HG03342 (cell line): Measurements from ENCODE around the gene RASL12.
"Not testable (repeated sequence)": the region's sequence is repeated elsewhere in the genome, so short reads cannot be mapped to it uniquely, and the experiment has no call there.

Experiments used
- ATAC-seq: cut with Tn5 transposase; IDR thresholded peaks from one replicate; pipeline ENCODE4 v1.9.1; 2021; ENCODE audit warnings: mild to moderate bottlenecking, moderate library complexity; ENCODE audit not compliant: unreplicated experiment

RASL12 gene, protein sequence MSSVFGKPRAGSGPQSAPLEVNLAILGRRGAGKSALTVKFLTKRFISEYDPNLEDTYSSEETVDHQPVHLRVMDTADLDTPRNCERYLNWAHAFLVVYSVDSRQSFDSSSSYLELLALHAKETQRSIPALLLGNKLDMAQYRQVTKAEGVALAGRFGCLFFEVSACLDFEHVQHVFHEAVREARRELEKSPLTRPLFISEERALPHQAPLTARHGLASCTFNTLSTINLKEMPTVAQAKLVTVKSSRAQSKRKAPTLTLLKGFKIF

DNA sequence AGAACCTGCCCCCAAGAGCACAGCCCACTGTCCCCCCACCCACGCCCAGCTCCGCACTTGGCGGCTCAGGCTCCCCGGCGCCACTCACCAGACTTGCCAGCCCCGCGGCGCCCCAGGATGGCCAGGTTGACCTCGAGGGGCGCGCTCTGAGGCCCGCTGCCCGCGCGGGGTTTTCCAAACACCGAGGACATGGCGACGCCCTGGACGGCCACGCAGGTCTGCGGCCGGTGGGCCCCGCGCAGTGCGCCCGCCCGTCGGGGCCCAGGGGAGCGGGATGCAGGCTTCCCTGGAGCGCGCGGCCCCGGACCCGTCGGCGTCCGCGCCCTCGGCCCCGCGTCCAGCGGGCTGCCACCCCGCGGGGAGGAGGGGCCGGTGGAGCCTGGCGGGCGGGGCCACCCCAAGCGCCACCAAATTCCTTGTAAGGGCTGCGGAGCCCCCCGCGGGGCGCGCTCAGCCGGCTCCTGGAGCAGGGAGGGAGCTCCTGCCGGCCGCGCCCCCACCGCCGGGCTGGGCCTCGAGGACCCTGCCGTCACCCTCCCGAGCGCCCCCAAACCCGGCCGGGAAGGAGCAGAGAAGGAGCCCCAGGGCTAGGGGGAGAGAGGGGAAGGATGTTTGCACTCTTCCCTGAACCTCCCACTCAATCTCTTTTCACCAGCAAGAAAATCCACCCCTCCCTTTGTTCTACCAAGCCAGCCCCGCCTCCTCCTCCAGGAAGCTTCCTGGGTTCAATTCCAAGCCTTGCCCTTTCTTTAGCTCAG, at the start of gene RASL12:
Gene RASL12 (minus strand): TSS at position 347 of the 758 bp plus-strand sequence. CDS start 156 bp downstream, at position 191.
- ATAC-seq: no peak

DNA sequence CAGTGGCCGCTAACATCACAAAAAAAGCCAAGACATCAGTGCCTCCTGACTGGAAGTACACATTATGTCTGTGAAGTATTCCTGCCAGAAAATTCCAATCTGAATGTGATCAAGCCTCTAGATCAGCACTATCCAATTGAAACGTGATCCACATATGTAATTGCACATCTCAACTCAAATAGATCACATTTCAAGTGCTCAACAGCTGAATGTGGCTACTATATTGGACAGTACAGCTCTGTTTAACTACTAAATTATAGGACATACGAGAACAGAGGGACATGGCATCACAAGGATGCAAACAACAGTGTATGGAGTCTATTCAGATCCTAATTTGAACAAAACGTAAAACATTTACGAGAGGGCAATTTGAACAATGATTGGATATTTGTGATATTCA, 47.8 kb upstream of the RASL12 start:
- ATAC-seq: no peak

DNA sequence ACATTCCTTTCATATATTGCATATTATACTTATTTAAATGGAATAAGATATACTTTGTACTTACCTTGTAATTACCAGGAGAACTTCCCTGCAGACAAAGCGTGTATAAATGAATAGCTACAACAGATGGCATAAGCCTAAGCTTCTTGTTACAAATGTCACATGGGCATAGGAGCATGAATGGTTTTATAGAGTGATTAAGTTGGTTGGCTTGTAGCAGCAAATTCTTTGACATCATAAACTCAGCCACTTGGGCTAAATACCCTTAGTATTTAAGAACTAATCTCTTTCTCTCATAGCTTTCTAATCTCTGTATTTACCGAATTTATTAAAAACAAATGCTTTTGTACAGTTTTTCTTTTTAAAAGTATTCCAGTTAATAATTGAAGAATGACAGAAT, 47.3 kb upstream of the RASL12 start, which contains the start of gene UBAP1L:
Gene UBAP1L (minus strand): TSS at position 115 of the 400 bp plus-strand sequence. CDS start 8,985 bp downstream, outside the sequence.
- ATAC-seq: no peak

DNA sequence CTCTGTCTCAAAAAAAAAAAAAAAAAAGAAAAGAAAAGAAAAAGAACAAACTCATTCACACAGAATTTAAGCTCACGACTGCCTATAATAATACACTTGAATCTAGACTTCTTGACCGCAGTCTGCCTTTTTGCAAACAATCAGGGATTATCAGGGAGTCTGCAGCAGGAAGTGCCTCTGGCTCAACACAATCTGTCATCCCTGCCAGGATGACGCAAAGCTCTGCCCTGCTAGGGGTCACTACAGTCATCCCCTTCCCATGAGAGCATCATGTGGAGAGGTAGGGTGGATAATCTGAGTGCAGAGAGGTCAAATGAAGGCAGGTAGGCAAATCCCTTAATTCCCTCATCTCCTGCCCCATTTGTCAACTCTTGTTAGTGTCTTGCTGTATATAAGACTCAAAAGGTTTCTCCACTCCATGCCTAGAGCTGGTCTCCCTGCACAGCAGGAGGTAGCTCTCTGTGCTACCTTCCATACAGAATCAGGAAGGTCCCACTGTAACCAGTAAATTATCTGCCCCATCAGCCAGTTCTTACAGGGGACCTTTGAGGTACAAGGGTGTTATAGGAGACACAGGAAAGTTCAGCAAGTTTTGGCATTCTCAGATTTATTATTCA, 43.0 kb upstream of the RASL12 start:
- no peak for ATAC-seq

DNA sequence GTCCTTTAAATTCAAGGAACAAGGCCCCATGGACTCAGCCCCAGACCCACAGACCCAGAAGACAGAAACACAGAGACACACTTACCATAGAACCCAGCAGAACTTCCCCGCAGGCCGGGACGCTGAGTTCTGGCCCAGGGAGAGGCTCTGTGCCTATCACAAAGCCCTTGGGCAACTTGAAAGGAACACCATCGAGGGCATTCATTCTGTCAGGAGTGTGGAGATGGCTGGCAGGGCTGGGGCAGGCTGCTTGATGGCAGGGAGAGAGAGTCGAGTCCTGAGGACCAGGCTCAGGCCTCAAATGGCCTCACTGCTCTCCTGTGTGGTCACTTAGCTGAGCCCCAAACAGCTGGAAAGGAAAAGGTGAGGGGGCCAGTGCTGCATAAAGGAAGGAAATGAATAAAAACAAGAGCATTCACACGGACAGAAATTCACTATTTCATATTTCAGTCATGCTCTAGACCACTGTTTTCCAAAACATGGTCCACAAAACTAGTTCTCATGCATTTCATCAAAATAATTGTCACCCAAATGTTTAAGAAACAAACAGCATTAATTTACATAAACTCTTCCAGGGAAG, 38.3 kb upstream of the RASL12 start:
- no peak for ATAC-seq

DNA sequence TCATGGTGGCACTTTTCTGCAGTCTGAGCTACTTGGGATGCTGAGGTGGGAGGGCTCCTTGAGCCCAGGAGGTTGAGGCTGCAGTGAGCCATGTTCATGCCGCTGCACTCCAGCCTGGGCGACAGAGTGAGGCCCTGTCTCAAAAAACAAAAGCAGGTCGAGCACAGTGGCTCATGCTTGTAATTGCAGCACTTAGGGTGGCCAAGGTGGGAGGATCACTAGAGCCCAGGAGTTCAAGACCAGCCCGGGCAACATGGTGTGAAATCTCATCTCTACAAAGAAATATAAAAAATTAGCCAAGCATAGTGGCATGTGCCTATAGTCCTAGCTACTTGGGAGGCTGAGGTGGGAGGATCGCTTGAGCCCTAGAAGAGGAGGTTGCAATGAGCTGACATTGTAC, 37.2 kb upstream of the RASL12 start:
- no peak for ATAC-seq

DNA sequence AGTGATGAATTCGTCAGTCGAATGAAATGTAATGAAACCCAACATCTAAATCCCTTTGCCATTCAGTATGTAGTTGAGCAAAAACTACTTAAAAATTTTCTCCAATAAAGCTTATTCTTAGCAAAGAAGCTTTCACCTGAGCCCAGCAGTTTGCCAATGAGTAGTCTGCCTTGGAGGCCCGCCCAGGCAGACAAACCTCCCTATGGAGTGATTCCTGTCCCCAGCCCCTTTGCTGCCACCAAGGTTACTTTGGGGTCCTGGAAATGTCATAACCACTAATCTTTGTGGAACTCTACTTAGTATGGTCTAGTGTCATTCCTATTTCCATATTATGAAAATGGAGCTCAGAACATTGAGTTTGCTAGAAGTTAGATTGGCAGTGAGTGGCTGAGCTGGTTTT, 35.1 kb upstream of the RASL12 start:
- ATAC-seq: no peak

DNA sequence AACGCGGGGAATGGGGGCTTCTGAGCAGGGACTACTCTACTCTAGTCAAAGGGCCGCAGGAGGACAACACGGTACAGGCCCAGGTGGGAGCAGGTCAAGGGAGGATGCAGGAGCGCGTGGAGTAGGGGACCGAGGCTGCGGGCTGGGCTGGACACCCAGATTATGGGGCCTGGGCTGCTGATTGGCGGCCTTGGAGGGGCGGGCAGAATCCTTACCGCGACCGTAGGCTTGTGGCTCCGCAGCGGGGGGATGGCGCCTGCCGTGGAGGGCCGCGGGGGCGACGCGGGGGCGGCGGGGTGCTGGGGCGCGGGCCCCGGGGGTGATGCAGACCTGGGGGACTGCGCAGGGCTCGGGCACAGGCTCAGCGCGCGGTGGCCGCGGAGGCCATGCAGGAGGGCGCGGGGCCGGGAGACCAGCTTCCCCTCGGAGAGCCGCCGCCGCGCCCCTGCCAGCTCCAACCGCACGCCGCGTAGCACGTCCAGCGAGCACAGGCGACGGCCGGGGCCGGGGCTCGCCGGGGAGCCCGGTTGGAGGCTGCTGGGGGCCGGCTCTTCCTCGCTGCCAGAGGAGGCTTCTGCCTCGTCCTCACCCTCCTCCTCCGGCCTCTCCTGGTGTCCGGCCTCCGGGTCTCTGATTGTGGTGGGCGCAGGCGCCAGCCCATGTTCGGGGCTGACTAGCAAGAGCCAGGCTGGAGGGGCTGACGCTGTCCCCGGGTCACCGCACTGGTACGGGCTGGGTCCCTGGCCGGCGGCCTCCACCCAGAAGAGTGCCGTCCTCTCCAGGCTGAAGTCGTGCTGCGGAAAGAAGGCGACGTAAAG, 34.3 kb upstream of the RASL12 start:
- ATAC-seq: no peak

DNA sequence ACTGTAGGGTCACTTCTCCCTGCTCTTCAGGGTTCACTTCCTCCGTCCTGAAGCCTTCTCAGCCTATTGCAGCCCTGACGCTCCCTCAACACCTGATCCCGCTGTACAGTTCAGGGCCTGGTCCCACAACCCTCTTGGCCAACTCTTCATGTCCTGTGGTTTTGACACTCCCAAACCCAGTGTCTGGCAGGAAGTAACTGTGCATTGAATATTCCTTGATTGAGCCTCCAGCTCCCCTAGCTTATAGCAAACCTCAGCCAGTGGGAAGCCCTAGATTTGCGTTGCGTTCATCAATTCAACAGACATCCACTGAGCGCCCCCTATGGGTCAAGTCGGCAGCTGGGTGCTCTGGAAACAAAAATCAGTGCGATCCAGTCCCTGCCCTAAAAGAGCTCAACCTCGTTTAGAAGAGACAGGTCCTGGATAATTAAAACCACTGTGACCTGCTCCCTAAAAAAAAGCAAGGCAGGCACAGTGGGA, 33.7 kb upstream of the RASL12 start:
- ATAC-seq: no peak

DNA sequence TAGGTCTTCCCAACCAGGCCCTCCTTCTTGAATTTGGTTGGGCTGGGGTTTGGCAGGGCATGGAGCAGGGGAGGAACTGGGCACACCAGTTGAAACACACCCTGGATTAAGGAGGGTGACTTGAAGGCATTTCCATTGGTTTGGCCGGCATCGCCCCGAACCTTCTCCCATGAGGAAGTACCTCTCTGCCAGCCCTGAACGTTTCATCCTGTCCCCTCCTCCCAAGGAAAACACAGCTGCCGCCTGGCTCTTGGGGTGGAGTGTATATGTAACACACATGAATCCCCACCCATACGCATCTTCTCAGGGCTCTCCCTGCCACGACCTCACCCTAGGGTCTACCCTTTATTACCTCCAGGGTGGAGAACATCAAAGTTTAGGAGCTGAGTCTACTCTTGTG, 32.7 kb upstream of the RASL12 start:
- ATAC-seq: no peak

DNA sequence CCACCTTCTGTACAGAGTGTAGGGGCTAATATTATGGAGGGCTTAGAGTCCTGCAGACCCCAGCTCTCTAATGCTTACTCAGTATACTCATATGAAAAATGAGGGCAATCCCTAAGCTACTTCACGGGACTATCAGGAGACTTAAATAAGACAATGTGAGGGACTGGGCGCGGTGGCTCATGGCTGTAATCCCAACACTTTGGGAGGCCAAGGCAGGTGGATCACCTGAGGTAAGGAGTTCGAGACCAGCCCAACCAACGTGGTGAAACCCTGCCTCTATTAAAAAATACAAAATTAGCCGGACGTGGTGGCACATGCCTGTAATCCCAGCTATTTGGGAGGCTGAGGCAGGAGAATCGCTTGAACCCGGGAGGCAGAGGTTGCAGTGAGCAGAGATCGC, 32.0 kb upstream of the RASL12 start:
- ATAC-seq: not testable (repeated sequence)

DNA sequence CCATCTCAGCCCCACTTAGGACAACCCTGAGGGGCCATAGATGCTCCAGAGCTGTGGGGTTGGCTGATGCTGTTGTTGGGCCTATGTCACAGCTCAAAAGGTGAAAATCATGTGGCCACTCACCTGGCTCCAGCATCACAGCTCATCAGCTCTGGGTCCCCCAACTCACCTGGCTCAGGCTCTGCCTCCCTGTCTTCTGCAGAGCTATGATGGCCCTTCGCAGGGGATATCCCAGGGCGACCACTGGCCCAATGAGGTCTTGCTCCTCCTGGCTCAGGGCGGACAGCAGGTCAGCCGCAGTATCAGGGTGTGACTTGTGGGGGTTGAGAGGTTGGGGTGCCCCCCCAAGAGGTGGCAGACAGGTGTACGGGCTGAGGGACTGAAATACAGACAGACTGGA, 31.5 kb upstream of the RASL12 start:
- ATAC-seq: no peak

DNA sequence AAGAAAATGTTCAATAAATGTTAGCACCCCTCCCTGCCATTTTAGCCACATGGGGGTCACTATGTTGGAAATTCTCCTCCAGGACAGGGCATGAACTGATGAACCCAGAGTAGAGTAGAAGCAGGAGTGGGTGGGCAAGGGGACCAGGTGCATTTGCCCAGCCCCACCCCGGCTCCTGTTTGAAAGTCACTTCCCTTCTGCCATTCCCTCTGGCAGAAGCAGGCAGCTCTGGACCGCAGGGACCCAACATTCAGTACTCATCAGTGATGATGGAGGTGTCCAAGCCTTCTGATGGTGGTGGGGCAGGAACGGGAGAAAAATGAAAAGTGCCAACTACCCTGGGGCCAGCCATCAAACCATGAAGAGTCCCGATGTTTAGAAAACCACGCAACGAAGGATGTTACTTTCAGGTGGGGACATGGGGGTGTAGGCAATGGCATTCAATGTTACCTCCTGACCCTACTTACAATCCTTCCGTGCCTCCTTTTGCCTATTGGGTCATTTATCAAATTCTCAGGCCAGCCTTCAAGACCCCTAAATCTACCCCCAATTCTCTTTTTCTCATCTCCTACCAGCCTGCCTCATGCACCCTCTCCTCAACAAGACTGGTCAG, 30.0 kb upstream of the RASL12 start:
- no peak for ATAC-seq

DNA sequence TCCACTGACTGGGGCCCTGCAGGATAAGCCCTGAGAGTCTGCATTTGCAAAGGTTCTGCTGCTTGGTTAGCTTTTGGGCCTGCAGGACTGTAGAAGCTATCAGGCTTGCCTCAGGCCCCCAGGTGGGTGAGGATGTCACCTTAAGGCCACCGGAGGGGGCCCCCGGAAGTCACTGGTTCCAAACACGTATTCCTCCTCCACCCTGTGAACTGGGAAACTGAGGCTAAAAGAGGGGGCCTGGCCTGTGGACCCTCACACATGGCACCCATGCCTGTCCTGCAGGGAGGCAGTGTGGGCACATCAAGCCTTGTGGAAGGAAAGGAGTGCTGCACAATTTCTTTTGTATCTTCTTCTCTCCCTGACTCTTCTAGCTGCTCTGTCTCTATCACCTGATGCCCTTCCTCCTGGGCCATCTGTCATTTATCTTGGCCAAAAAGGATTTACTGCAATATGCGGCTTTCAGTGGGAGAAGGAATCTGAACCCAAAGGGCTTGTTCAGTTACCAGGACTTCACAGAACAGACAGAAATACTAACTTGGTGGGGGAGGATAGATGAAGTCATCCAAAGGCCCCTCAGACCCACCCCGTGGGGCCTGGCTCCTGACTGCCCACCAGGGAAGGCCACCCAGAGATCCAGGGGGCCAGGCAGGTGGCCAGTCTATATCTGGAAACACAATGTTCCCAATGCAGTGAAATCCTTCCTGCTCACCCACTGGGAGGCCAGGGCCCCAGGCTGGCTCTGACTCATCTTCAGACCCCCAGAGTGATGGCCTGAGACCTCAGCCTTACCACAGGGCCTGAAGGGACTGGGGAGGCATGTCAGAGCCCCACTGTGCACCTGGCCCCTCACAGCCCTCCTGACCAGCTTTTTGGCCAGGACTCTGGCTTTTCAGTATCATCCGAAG, 28.9 kb upstream of the RASL12 start:
- ATAC-seq: no peak

DNA sequence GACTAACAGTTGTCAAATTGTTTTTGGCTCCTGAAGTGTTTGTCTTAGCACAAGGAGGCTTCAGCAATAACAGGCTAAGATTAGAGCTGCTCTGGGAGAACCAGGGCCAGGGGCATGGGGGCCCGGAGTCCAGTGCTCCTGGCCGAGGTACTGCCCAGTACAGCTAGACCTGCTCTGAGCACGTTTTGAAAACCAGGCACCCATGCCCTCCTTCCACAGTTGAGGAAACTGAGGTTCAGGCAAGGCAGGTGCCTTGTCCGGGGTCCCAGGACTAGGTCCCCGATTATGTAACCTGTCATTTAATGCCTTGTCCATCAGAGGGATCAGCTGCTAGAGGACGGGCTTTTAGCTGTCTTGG, 27.9 kb upstream of the RASL12 start:
- no peak for ATAC-seq

DNA sequence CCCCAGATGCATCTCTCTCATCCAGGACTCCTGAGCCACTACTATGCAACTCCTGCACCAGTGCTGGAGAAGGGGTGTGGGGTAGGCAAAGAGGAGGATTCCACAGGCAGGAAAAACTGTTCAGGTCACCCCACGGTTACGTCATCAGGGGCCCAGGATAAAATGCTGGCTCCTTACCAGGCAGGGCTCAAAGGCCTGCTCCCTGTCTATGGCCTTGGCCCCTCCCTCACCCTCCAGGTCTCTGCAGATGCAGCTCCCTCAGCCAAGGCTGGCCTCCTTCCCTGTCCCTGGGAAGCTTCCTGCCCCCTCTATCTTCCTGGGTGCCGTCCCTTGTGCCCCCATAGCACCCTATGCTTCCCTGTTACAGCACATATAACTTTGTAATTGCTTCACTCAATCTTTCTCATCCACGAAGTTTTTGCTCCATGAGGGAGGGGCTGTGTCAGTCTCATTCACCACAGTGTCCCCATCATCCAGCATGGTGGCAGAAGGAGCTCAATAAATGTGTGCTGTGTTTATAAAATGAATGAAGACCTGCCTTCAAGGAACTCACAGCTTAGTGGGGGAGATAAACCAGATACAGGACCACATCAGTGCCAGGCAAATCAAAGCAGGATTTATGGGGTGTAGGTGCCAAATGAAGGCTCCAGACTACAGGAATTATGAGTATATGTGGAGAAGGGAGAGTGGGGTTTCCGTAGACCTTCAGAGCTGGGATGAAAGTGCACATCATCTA, 27.4 kb upstream of the RASL12 start:
- no peak for ATAC-seq

DNA sequence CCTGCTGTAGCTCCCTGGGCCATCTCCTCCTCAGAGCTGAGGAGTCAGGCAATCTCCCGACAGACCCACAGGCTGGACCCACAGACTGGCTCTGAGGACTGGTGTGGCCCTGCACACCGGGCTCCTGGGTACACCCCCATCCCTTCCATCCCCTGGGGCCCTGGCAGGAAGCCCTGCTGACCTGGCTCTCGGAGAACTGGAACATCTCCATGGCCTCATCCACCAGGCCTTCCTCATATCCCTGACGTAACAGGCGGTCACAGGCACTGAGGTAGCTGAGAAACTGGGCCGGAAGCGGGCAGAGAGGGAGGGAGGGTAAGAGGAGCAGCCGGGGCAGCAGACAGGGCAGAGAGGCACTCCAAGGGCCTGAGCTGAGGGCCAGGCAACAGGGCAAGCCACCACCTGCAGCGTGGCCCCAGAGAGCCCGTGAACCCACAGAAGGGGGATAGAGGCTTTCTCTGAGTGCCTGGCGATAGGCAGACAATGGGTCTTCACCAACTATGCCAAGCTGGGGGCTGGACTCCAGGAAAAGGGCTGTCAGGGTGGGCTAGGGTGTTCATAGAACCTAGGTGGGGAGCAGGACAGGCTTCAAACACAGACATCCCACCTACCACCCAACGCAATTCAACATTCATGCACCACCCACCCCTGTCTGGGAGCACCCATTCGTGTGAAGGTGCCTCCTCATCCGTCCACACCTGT, 26.7 kb upstream of the RASL12 start:
- no peak for ATAC-seq

DNA sequence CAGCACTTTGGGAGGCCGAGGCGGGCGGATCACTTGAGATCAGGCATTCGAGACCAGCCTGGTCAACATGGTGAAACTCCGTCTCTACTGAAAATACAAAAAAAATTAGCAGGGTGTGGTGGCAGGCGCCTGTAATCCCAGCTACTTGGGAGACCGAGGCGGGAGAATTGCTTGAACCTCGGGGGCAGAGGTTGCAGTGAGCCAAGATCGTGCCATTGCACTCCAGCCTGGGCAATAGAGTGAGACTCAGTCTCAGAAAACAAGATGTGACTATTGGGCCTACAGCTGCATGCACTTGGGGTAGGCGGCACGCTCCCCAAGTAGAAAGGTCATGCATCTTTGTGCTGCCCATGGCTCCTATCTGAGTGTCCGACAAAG, 26.0 kb upstream of the RASL12 start:
- ATAC-seq: not testable (repeated sequence)
